C1 segment of cervical spinal cord (tissue), 14 donors: ENCODE results near the gene RBM22.

Experiments used
- DNase-seq, 14 donors: peaks; one replicate each; lab custom pipeline; 2025; lab: John Stamatoyannopoulos, UW

The RBM22 gene

GRCh38 chr5:150653145-150653761 lies 47.6 kb downstream of the RBM22 start:
- no peak for DNase-seq

GRCh38 chr5:150651924-150652671 lies 48.8 kb downstream of the RBM22 start:
- peak in 1 of 14 donors; percentile 40 for DNase-seq

- DNase-seq: no peak
These were observed 49.5 kb downstream of the RBM22 start for GRCh38 chr5:150651382-150651781.

- DNase-seq: no peak
These were observed 50.5 kb downstream of the RBM22 start for GRCh38 chr5:150650021-150651006.

- no peak for DNase-seq
These were observed 51.5 kb downstream of the RBM22 start for GRCh38 chr5:150649108-150650020.

GRCh38 chr5:150648294-150649107 lies 52.4 kb downstream of the RBM22 start:
- no peak for DNase-seq

GRCh38 chr5:150647275-150648251 lies 53.3 kb downstream of the RBM22 start:
- DNase-seq: no peak

- peak in 4 of 14 donors; percentile 25 to 45 (median 32) for DNase-seq
These were observed 55.7 kb downstream of the RBM22 start for GRCh38 chr5:150645070-150645700.

- no peak for DNase-seq
These were observed 56.3 kb downstream of the RBM22 start for GRCh38 chr5:150644514-150644913.

GRCh38 chr5:150644058-150644457 lies 56.8 kb downstream of the RBM22 start:
- no peak for DNase-seq

GRCh38 chr5:150642991-150643710 lies 57.7 kb downstream of the RBM22 start:
- no peak for DNase-seq

GRCh38 chr5:150642567-150642927 lies 58.3 kb downstream of the RBM22 start:
- DNase-seq: no peak

- no peak for DNase-seq
These were observed 58.9 kb downstream of the RBM22 start for GRCh38 chr5:150641824-150642566.

GRCh38 chr5:150641006-150641570 lies 59.8 kb downstream of the RBM22 start:
- DNase-seq: peak in 1 of 14 donors; percentile 58
